ENCODE data around the gene HUWE1.
"Not testable (repeated sequence)": the region's sequence is repeated elsewhere in the genome, so short reads cannot be mapped to it uniquely, and the experiment has no call there.

HUWE1 gene

GRCh38 chrX:53606456-53606855, 80.1 kb downstream of the HUWE1 start:
- DNase-seq (ENCODE audit: low spot score): no peak

GRCh38 chrX:53605004-53605403, 81.5 kb downstream of the HUWE1 start:
- no peak for DNase-seq (ENCODE audit: low spot score)

- no peak for DNase-seq (ENCODE audit: low spot score)
Measured at GRCh38 chrX:53599781-53600396, 86.6 kb downstream of the HUWE1 start.

- no peak for DNase-seq (ENCODE audit: low spot score)
Measured at GRCh38 chrX:53598169-53598568, 88.3 kb downstream of the HUWE1 start.

- DNase-seq (ENCODE audit: low spot score): no peak
Measured at GRCh38 chrX:53595266-53595810, 91.2 kb downstream of the HUWE1 start.

- no peak for DNase-seq (ENCODE audit: low spot score)
Measured at GRCh38 chrX:53594354-53594753, 92.2 kb downstream of the HUWE1 start.

GRCh38 chrX:53587795-53588420, 98.6 kb downstream of the HUWE1 start:
- DNase-seq (ENCODE audit: low spot score): peak; percentile 66

- no peak for DNase-seq (ENCODE audit: low spot score)
Measured at GRCh38 chrX:53584891-53585290, 101.6 kb downstream of the HUWE1 start.

GRCh38 chrX:53583571-53583970, 102.9 kb downstream of the HUWE1 start:
- no peak for DNase-seq (ENCODE audit: low spot score)

- no peak for DNase-seq (ENCODE audit: low spot score)
Measured at GRCh38 chrX:53580742-53581504, 105.6 kb downstream of the HUWE1 start.

- DNase-seq (ENCODE audit: low spot score): no peak
Measured at GRCh38 chrX:53571494-53571893, 115.0 kb downstream of the HUWE1 start.

GRCh38 chrX:53563324-53563723, 123.2 kb downstream of the HUWE1 start:
- no peak for DNase-seq (ENCODE audit: low spot score)

- no peak for DNase-seq (ENCODE audit: low spot score)
Measured at GRCh38 chrX:53561912-53562311, 124.6 kb downstream of the HUWE1 start.

GRCh38 chrX:53558646-53559045, 127.9 kb downstream of the HUWE1 start:
- no peak for DNase-seq (ENCODE audit: low spot score)

- no peak for DNase-seq (ENCODE audit: low spot score)
Measured at GRCh38 chrX:53556868-53557267, 129.7 kb downstream of the HUWE1 start.

GRCh38 chrX:53550756-53551463, 135.6 kb downstream of the HUWE1 start:
- DNase-seq (ENCODE audit: low spot score): no peak

- DNase-seq (ENCODE audit: low spot score): no peak
Measured at GRCh38 chrX:53547668-53548067, 138.9 kb downstream of the HUWE1 start.

- DNase-seq (ENCODE audit: low spot score): no peak
Measured at GRCh38 chrX:53544936-53545335, 141.6 kb downstream of the HUWE1 start.

GRCh38 chrX:53538781-53539180, 147.7 kb downstream of the HUWE1 start:
- DNase-seq (ENCODE audit: low spot score): no peak

- not testable (repeated sequence) for DNase-seq (ENCODE audit: low spot score)
Measured at GRCh38 chrX:53531255-53531966, 155.1 kb downstream of the HUWE1 start.

- no peak for DNase-seq (ENCODE audit: low spot score)
Measured at GRCh38 chrX:53526999-53527398, 159.5 kb downstream of the HUWE1 start.

- DNase-seq (ENCODE audit: low spot score): no peak
Measured at GRCh38 chrX:53511322-53511721, 175.2 kb downstream of the HUWE1 start.

Measured in hematopoietic multipotent progenitor cell treated with erythropoietin and hydrocortisone succinate and interleukin-3 and kit ligand, for 15 days (in vitro differentiated cells).